GM06990 (cell line): ENCODE data around the gene CACNA2D3.

Experiments used
- DNase-seq: peaks from one replicate; pipeline ENCODE4 v3.0.0-alpha.2; 2011; ENCODE audit not compliant: insufficient read length; ENCODE audit errors: extremely low read depth
- H3K27me3 ChIP-seq: replicated peaks from 2 replicates; pipeline ENCODE4 v1.6.0; 2011; ENCODE audit warnings: low read length; ENCODE audit not compliant: control insufficient read depth, insufficient read depth
- H3K36me3 ChIP-seq: 2 replicates; pipeline ENCODE4 v1.5.1; 2011; ENCODE audit warnings: low read length; ENCODE audit not compliant: control insufficient read depth, insufficient read depth
- H3K4me3 ChIP-seq: replicated peaks from 2 replicates; pipeline ENCODE4 v1.5.1; 2011; ENCODE audit warnings: low read depth, mild to moderate bottlenecking, control low read depth, low read length
- TF ChIP-seq, protein P1 (sequence below): IDR thresholded peaks from 2 replicates; pipeline ENCODE4 v1.5.1; 2011; ENCODE audit warnings: low read length, control low read depth, mild to moderate bottlenecking, inconsistent platforms; ENCODE audit not compliant: insufficient read depth, poor library complexity, severe bottlenecking

Gene CACNA2D3

DNA sequence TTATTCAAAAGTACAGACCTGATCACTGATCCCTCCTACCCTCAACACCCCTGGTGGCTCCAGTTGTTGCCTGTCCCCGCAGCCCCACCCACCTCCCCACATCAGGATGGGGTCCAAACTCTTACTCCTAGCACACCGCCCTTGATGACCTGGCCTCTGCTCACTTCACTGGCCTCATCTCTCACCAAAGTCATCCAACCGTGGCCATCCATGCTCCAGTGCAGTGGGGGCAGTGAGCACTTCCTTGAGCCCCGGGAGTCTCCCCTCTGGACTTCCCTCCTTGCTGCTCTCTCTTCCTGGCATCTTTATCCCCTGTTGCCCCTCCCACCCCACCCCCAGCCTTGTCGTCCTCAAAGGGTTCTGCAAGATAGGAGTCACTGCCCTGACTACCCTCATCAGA is 191.1 kb downstream of the CACNA2D3 start:
- TF ChIP-seq, protein P1, sequence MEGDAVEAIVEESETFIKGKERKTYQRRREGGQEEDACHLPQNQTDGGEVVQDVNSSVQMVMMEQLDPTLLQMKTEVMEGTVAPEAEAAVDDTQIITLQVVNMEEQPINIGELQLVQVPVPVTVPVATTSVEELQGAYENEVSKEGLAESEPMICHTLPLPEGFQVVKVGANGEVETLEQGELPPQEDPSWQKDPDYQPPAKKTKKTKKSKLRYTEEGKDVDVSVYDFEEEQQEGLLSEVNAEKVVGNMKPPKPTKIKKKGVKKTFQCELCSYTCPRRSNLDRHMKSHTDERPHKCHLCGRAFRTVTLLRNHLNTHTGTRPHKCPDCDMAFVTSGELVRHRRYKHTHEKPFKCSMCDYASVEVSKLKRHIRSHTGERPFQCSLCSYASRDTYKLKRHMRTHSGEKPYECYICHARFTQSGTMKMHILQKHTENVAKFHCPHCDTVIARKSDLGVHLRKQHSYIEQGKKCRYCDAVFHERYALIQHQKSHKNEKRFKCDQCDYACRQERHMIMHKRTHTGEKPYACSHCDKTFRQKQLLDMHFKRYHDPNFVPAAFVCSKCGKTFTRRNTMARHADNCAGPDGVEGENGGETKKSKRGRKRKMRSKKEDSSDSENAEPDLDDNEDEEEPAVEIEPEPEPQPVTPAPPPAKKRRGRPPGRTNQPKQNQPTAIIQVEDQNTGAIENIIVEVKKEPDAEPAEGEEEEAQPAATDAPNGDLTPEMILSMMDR: no peak
- H3K36me3 ChIP-seq: no peaks in the 10 kb centered on the region
- DNase-seq: no peak
- H3K27me3 ChIP-seq: no peaks in the 10 kb centered on the region; the same call in 1 of the 2 replicates
- H3K4me3 ChIP-seq: no peak overlapping the region

DNA sequence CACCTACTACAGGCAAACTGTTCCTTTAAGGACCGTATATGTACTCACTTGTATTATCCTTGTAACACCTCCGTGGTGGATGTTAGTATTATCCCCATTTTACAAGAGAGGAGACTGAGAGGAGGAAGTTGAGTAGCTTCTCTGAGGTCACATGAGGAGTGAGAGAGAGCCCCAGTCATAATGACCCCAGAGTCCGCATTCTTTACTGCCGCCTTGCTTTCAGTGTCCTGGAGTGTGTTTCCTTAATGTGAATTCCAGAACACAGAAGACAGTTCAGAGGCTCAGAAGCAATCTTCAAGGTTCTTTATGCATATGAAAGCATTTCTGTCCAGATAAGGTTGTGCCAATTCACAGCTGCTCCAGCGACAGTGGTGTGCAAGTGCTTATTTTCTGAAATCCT is 199.2 kb downstream of the CACNA2D3 start:
- Histone ChIP-seq H3K36me3 (no peaks in the 10 kb centered on the region), H3K4me3 (no peak overlapping the region), H3K27me3 (no peaks in the 10 kb centered on the region)
- DNase-seq: no peak
- TF ChIP-seq, protein P1: no peak

DNA sequence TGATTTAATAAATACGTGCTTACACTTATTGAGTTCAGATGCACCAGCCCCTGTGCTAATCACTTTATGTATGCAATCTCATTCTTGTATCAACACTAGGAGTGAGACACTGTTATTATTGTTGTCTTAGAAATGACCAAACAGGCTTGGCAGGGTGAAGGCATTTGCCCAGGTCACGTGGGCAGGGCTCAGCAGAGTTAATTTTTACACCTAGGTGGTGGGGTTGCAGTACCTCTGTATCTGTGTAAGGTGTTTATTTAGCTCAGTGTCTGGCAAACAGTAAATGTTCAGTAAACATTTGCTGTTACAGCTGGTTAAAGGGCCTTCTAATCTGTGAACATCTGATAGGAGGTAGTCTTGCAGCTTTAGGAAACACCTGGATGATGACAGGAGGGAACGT is 200.0 kb downstream of the CACNA2D3 start:
- TF ChIP-seq, protein P1: no peak
- Histone ChIP-seq H3K27me3 (no peaks in the 10 kb centered on the region), H3K4me3 (no peak overlapping the region), H3K36me3 (no peaks in the 10 kb centered on the region)
- no peak for DNase-seq

DNA sequence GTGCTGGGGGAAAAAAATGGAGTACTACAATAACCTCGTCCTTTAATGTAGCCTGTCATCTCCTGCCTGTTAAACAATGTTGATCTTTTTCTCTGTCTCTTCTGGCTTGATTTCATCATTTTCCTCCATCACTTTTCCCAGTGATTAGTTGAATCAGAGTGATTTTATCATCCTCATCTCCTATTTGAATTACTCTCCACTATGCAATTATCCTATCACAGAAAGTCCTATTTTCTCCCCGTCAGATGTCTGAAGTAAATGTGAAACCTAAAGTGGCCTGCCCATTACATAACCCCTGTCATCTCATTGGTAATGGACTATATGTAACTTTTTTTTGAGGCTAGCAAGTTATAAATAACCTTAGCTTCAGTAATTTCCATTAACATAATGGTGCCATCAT is 201.8 kb downstream of the CACNA2D3 start:
- Histone ChIP-seq H3K27me3 (no peaks in the 10 kb centered on the region), H3K36me3 (no peaks in the 10 kb centered on the region), H3K4me3 (no peak overlapping the region)
- TF ChIP-seq, protein P1: no peak
- no peak for DNase-seq

DNA sequence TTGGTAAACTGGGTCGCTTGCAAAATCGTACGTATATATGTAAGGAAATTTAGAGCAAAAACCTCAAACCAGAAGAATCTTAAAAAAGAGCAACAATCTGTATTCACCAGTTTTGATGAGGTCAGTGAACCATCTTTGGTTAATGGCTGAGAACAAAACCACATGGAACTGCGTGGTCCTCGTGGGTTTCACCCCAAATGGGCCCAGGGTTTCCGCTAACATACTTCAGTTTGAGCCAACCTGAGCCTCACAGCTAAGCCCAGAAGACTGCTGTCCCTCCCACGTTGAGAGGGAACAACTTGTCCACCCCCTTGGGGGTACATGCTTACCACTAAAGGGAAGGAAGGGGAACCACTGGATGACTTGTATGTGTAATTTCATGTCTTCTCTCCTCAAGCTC is 204.6 kb downstream of the CACNA2D3 start:
- DNase-seq: no peak
- no peaks in the 10 kb centered on the region for H3K36me3 ChIP-seq
- H3K4me3 ChIP-seq: no peak overlapping the region
- H3K27me3 ChIP-seq: no peaks in the 10 kb centered on the region
- TF ChIP-seq, protein P1: no peak

DNA sequence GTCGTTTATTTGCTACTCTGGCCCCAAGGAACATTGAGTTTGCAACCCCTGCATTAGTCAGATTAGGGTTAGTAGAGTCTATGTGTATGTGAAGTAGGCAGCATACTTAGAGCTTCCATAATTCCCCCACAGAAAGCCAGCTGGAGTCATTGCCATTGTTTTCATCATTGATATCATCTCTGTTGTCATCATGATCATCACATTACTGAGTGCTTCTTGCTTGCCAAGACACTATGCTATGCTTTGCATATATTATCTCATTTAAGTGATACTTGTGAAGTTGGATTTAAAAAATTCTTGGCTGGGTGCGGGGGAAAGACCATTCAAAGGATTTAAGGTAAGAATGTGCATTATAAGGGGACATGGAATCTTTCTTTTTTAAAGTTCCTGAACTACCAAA is 209.0 kb downstream of the CACNA2D3 start:
- no peak overlapping the region for H3K4me3 ChIP-seq
- no peaks in the 10 kb centered on the region for H3K27me3 ChIP-seq
- no peaks in the 10 kb centered on the region for H3K36me3 ChIP-seq
- DNase-seq: no peak
- TF ChIP-seq, protein P1: no peak
